ENCODE measurements around the gene BEST2.
A peak's percentile ranks its signal among the peaks of the same experiment; 100 is the strongest.

- peak; percentile 96 to 98 (median 97) for TF ChIP-seq CTCF (IDR thresholded peaks at IDR 0.05)
- TF ChIP-seq POLR2AphosphoS5 (IDR thresholded peaks at IDR 0.05) = peak; percentile 81
These were observed 25.8 kb downstream of the BEST2 start for GRCh38 chr19:12777217-12778016.
